ENCODE results near the gene PROM2. TPM values are rescaled to one million over a fixed set of nuclear protein-coding genes. Genes with fewer than 3 reads are reported as not detected.

Gene PROM2
- total RNA-seq, 2 donors from 2014 or later: 3.5 to 10.0 TPM

DNA sequence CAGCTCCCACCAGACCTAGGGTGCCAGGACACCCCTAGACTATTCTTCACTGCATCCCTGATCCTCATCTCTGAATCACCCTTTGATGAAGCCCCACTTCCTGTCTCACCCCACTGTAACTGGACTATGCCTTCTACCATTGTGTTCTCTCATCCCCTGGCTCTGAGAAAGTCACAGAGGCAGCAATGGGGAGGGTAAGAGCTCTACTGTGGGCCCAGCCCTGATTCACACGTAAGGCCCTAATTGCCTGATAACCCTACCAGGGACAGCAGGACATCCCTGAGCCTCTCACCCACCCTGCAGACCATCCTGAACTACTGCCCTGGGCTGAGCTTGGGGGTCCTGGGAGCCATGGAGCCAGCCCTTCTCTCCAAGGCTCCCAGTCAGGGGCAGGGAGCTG, 1.5 kb upstream of the PROM2 start:
- H3K4me1 ChIP-seq (ENCODE audit: control insufficient read depth in 1 of 2, low read depth in 2 of 2): no peaks in the 10 kb centered on the region
- H3K36me3 ChIP-seq: no peaks in the 10 kb centered on the region
- DNase-seq (ENCODE audit: low spot score): no peak
- no peak overlapping the region for H3K27ac ChIP-seq
- H3K9me3 ChIP-seq: no peaks in the 10 kb centered on the region
- TF ChIP-seq, protein P1, sequence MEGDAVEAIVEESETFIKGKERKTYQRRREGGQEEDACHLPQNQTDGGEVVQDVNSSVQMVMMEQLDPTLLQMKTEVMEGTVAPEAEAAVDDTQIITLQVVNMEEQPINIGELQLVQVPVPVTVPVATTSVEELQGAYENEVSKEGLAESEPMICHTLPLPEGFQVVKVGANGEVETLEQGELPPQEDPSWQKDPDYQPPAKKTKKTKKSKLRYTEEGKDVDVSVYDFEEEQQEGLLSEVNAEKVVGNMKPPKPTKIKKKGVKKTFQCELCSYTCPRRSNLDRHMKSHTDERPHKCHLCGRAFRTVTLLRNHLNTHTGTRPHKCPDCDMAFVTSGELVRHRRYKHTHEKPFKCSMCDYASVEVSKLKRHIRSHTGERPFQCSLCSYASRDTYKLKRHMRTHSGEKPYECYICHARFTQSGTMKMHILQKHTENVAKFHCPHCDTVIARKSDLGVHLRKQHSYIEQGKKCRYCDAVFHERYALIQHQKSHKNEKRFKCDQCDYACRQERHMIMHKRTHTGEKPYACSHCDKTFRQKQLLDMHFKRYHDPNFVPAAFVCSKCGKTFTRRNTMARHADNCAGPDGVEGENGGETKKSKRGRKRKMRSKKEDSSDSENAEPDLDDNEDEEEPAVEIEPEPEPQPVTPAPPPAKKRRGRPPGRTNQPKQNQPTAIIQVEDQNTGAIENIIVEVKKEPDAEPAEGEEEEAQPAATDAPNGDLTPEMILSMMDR (IDR thresholded peaks at IDR 0.05): no peak
- no peak overlapping the region for H3K4me3 ChIP-seq
- ATAC-seq (ENCODE audit: insufficient number of reproducible peaks, low FRiP score, low read depth): no peak
- H3K27me3 ChIP-seq (replicated peaks; ENCODE audit: insufficient read depth): no peaks in the 10 kb centered on the region

DNA sequence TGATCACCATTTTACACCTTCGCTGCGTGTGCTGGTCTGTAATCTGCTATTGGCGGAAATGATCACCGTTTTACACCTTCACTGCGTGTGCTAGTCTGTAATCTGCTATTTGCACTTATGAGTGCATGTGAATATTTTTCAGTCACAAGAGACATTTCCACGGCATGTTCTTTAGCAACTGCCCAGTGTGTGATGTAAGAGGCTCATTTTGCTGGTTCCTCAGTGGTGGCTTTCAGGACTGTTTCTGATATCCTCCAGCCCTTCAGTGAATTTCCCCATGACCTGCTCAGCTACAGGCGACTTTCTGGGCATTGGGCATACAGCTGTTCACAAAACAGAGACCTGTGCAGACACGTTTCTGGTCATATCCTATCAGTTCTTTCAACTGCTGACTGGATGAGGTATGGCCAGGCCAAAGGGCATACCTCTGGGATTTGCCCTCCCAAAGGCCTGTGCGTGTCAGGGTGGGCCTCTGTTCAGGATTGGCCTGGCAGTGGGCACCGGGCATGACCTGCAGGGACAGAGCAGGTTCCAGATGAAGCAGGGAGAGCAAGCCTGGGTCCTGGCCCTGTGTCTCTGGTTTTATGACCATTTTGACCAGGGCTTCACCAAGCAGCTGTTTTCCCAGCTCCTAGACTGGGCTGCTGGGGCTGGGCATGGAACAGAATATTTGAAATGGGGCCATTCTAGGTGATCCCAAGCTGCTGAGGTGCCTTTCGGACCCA, 521 bp upstream of the PROM2 start:
- Histone ChIP-seq H3K4me3 (no peak overlapping the region), H3K36me3 (no peaks in the 10 kb centered on the region), H3K4me1 (ENCODE audit: control insufficient read depth in 1 of 2, low read depth in 2 of 2) (no peaks in the 10 kb centered on the region), H3K9me3 (no peaks in the 10 kb centered on the region), H3K27me3 (replicated peaks; ENCODE audit: insufficient read depth) (no peaks in the 10 kb centered on the region), H3K27ac (no peak overlapping the region)
- DNase-seq (ENCODE audit: low spot score) (no peak), ATAC-seq (ENCODE audit: insufficient number of reproducible peaks, low FRiP score, low read depth) (no peak)
- TF ChIP-seq, protein P1 (IDR thresholded peaks at IDR 0.05): no peak

DNA sequence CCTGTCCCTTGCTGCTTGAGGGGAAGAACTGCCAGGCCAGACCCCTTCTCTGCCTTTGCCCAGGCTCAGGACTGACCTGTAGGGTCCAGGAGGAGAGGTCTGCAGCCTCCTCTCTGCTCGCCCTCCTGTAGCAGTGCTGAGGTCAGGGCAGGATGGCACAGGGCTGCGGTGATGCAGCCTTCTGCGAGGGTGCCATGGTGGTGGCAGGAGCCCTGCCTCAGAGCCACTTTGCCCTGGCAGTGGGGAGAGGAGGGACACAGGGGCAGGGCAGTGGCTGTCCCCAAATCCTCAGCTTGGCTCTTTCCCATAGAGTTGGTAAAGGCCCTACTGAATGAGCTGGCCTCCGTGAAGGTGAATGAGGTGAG, 884 bp downstream of the PROM2 start:
- Histone ChIP-seq H3K27me3 (replicated peaks; ENCODE audit: insufficient read depth) (no peaks in the 10 kb centered on the region), H3K4me1 (ENCODE audit: control insufficient read depth in 1 of 2, low read depth in 2 of 2) (no peaks in the 10 kb centered on the region), H3K4me3 (no peak overlapping the region), H3K9me3 (no peaks in the 10 kb centered on the region), H3K36me3 (no peaks in the 10 kb centered on the region), H3K27ac (no peak overlapping the region)
- DNase-seq (ENCODE audit: low spot score) (no peak), ATAC-seq (ENCODE audit: insufficient number of reproducible peaks, low FRiP score, low read depth) (no peak)
- TF ChIP-seq, protein P1 (IDR thresholded peaks at IDR 0.05): no peak

DNA sequence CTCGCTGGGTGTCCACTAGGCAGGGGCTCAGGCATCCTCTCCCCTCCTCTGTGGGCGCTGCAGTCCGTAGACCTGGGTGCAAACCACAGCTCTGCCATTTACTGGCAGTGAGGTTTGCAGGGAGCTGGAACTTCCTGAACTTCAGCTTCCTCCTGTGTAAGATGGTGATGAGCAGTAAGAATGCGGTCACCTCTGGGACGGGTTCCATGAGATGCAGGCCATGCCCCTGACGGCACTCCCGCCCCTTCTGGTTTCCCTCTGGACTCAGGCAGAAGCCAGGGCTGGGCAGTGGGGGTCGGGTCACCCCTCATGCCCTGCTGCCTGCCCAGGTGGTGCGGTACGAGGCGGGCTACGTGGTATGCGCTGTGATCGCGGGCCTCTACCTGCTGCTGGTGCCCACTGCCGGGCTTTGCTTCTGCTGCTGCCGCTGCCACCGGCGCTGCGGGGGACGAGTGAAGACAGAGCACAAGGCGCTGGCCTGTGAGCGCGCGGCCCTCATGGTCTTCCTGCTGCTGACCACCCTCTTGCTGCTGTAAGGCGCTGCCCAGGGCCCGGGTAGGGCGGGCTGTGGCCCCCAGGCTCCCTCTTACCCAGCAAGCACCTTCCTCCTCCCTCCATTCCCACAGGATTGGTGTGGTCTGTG, 1.5 kb downstream of the PROM2 start:
- no peak for ATAC-seq (ENCODE audit: insufficient number of reproducible peaks, low FRiP score, low read depth)
- no peak overlapping the region for H3K4me3 ChIP-seq
- no peaks in the 10 kb centered on the region for H3K9me3 ChIP-seq
- H3K36me3 ChIP-seq: no peaks in the 10 kb centered on the region
- no peaks in the 10 kb centered on the region for H3K4me1 ChIP-seq (ENCODE audit: control insufficient read depth in 1 of 2, low read depth in 2 of 2)
- DNase-seq (ENCODE audit: low spot score): no peak
- TF ChIP-seq, protein P1 (IDR thresholded peaks at IDR 0.05): no peak
- no peaks in the 10 kb centered on the region for H3K27me3 ChIP-seq (replicated peaks; ENCODE audit: insufficient read depth)
- no peak overlapping the region for H3K27ac ChIP-seq

DNA sequence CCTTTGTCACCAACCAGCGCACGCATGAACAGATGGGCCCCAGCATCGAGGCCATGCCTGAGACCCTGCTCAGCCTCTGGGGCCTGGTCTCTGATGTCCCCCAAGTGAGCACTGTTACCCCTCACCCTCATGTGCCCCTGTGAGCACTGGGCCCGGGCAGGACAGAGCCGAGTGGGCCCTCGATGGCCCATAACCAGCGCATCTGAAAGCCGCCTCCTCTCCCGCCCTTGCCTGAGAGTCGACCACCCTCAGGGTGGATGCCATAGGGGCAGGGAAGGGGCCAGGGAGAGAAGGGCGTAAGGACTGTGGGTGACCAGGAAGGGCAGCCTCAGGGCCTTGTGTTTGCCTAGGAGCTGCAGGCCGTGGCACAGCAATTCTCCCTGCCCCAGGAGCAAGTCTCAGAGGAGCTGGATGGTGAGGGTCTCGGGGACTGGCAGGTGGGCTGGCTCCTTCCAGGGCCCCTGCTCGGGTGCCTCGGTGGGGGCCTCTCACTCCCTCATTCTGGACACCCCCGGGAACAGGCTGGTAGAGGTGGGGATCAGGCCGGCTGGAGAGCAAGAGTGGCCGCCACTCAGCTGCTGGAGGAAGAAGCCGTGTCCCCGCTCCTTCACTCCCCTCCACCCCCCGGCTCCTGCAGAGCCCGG, 2.1 kb downstream of the PROM2 start:
- H3K4me1 ChIP-seq (ENCODE audit: control insufficient read depth in 1 of 2, low read depth in 2 of 2): no peaks in the 10 kb centered on the region
- no peak overlapping the region for H3K4me3 ChIP-seq
- no peaks in the 10 kb centered on the region for H3K27me3 ChIP-seq (replicated peaks; ENCODE audit: insufficient read depth)
- H3K9me3 ChIP-seq: no peaks in the 10 kb centered on the region
- ATAC-seq (ENCODE audit: insufficient number of reproducible peaks, low FRiP score, low read depth) (no peak), DNase-seq (ENCODE audit: low spot score) (no peak)
- TF ChIP-seq, protein P1 (IDR thresholded peaks at IDR 0.05): no peak
- H3K27ac ChIP-seq: no peak overlapping the region
- no peaks in the 10 kb centered on the region for H3K36me3 ChIP-seq

Measured in thoracic aorta (tissue), 2 donors.